Medulla oblongata (tissue), 1 donor: ENCODE data around the gene FAM89B.
"Not testable (repeated sequence)": the region's sequence is repeated elsewhere in the genome, so short reads cannot be mapped to it uniquely, and the experiment has no call there.

Experiments
- DNase-seq: peaks from one replicate; pipeline ENCODE4 v3.0.0-alpha.2; 2015; ENCODE audit errors: extremely low spot score

Gene FAM89B

DNA sequence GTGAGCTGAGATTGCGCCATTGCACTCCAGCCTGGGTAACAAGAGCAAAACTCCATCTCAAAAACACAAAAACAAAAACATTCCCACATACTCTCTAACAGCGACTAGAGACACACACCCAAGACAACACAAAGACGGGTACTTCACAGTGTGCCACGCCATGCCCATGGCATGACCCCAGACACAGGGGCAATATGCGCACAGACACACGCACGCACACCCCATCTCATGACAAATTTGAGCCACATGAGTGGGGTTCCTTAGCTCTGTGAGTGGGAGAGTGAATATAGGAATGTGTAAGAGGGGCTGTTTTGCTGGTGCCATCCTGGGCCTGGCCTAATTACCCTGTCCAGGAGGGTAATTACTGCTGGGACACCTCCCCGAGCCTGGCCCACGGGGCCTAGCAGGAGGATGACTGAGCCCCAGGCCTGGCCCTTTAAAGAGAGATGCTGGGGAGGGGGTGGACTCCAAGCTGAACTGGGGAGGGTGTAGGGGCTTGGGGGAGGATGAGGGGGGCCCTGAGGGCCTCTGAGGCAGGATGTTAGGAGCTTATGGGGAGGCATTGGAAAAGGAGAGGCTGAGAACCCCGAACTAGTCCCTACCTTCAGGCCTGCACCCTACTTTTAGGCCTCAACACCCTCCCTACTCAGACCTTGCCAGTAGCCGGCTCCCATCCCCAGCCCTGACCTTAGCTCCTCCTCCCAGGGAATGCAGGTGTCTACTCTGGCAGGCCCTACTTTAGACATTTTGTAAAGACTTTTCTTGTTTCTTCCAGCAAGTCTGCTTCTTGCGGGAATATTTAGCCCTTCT, 15.7 kb upstream of the FAM89B start:
- DNase-seq = no peak

DNA sequence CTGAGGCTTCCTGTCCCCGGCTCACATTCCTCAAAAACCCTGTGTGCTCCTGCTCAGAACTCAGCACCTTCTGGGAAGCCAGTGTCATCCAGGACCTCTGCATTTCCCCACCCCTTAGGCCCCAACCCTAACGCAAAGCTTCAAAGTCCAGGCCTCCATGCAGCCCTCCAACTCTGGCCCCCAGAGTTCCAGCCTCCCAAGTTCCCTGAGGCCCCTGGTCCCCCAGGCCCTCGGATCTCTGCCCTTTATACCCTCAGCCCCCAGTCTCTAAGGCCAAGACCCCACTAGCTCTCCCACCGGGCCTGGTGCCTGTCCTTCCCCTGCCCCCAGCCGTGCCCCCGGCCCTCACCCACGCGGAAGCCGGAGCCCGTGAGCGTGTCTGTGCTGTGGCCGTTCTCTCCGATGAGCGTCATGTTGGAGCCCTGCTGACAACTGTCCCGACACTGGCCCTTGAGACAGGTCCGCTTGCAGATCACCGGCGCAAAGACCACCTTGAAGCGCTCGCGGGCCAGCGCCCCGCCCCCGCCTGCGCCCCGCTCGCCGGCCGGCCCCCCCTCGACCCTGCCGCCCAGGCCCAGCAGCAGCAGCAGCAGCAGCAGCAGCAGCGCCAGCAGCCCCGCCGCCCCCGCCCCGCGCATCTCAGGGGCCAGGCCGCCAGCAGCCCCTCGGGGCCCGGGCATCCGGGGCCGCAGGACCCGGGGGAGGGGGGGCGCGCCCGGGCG, 14.9 kb upstream of the FAM89B start:
- DNase-seq = no peak

GRCh38 chr11:65558002-65558929, 14.1 kb upstream of the FAM89B start, which contains the start of gene LTBP3:
TSS of gene LTBP3 (minus strand) at chr11:65558359. CDS start at chr11:65557959, 400 bp downstream.
- peak; percentile 92 for DNase-seq

GRCh38 chr11:65558930-65559509, 13.3 kb upstream of the FAM89B start:
- DNase-seq = peak; percentile 79

GRCh38 chr11:65559535-65559934, 12.8 kb upstream of the FAM89B start:
- no peak for DNase-seq

- peak; percentile 59 for DNase-seq
Observed at GRCh38 chr11:65559951-65560537, 12.3 kb upstream of the FAM89B start.

- DNase-seq = peak; percentile 69
Observed at GRCh38 chr11:65560555-65561418, 11.6 kb upstream of the FAM89B start.

GRCh38 chr11:65562020-65562419, 10.3 kb upstream of the FAM89B start:
- no peak for DNase-seq

DNA sequence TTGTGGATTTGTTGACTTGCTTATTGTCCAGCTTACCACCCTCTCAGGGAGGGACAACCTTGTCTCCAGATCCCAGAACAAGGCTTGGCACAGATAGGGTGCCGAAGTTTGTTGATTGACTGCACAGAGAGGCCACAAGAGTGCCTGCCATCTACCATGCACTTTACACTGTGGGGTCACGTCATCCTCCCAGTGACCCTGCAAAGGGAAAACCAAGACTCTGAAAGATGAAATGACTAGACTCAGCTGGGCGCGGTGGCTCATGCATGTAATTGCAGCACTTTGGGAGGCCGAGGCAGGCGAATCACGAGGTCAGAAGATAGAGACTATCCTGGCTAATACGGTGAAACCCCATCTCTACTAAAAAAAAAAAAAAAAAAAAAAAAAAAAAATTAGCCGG, 9.6 kb upstream of the FAM89B start:
- no peak for DNase-seq

DNA sequence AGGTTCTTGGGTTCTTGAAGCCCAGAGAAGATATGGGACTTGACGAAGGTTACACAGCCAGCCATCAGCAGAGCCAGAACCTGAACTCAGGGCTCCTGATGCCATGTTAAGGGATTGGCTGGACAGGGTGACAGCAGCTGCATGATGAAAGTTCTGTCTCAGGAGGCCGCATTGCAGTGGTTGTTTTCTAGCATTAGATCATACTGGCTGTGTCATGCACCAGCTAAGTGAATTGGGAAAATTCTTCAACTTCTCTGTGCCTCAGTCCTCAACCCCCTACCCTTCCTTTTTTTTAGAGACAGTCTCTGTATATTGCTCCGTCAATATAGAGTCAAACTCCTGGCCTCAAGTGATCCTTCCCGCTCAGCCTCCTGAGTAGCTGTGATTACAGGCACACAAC, 8.7 kb upstream of the FAM89B start:
- DNase-seq = no peak

DNA sequence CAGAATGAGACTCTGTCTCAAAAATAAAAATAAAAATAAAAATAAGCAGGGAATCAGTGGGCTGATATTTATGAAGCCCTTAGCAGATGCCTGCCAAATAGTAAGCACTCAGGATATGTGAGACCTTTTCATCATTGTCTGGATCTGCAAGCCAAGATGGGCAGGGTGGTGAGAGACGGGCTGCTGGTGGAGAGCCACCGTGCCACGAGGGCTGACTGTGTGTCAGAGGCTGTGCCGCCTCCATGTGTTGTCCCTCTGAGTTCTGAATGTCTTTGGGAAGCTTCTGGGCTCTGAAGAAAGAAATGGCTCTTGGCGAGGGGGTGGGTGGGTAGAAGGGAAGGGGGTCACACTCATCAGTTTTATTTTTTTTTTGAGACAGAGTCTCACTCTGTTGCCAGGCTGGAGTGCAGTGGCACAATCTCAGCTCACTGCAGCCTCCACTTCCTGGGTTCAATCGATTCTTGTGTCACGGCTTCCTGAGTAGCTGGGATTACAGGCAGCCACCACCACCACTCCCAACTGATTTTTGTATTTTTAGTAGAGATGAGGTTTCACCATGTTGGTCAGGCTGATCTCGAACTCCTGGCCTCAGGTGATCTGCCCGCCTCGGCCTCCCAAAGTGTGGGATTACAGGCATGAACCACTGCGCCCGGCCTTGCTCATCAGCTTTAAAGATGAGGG, 7.3 kb upstream of the FAM89B start:
- not testable (repeated sequence) for DNase-seq

DNA sequence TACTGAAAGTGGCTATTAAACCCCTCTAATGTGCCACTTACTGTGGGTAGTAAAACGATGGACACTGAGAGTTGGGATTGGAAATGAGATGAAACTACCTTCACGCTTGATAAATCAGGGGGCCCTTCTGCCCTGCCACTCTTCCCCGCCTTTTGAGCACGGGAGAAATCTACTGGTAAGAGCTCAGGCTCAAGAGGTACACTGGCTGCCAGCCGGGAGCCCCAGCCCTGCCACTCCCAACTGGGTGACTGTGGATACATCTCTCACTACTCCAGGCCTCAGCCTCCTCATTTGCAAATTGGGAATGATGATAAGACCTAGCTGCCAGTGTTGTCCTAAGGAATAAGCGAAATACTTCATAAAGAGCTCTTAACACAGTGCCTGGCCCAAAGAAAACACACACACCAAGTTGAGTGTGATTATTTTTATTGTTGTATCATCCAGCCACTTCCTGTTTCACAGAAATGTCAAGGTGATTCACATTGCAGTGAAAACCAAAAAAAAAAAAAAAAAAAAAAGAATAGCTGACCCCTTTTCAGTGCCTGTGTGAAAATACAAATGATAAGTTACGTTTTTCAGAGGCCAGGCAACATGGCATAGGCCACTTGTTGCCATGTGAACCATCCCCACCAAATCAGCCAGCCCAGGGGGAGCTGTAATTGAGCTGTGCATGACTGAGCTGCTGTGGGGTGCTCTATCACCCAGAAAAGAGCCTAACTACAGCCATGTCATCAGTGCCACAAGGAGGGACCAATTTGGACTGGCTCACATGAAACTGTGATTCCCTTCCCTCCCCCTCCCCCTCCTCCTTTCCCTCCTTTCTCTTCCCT, 6.5 kb upstream of the FAM89B start:
- no peak for DNase-seq

DNA sequence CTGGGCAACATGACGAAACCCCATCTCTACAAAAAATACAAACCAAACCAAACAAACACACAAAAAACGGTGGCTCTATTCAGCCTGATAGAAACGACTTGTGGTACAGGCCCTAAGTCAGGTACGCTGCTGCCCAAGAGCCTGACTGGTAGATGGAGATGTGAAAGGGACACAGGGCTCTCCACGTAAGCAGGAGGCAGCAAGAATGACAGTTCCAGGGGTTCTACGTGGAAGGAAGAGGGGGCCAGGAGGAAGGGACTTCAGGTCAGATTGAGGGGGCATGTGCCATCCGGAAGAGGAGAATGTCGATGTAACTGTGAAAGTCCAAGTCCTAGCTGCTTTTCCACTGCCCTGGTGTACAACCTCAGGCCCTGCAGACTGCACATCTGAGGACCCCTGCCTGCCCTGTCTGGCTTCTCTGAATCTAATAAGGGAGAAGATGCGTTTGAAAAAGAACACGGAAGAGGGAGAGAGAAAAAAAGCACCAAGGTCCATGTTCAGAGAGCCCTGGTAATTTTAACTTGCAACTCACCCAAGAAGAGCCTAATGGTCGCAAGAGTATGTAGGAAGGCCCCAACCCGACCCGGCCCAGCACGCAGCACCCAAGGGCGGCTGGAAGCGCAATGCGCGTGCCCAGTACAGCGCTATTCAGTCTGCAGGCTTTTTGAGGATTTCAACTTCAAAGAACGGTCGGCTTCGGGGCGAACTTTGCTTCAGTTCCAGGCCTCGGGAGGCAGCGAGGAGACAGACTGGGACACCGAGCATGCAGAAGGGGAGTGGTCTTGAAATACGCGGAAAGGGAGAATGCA, 3.0 kb upstream of the FAM89B start:
- DNase-seq = no peak

GRCh38 chr11:65569973-65570918, 2.1 kb upstream of the FAM89B start, which contains the start of gene ZNRD2:
TSS of gene ZNRD2 (plus strand) at chr11:65570477. CDS start at chr11:65570492, 15 bp downstream.
- peak; percentile 98 for DNase-seq

GRCh38 chr11:65571420-65571819, 918 bp upstream of the FAM89B start:
- no peak for DNase-seq

- DNase-seq = peak; percentile 33
Observed at GRCh38 chr11:65571940-65572339, 398 bp upstream of the FAM89B start.
